CD4-positive, CD25-positive, alpha-beta regulatory T cell (primary cell): ENCODE measurements around the gene TRIM74. TPM values are rescaled to one million over a fixed set of nuclear protein-coding genes. Genes with fewer than 3 reads are reported as not detected.
"Not testable (repeated sequence)": the region's sequence is repeated elsewhere in the genome, so short reads cannot be mapped to it uniquely, and the experiment has no call there.

Experiments used
- ATAC-seq, 2 donors: fragments of 150-1000 bp; cut with Tn5 transposase; one replicate each; pipeline ENCODE4 v1.10.0; 2021; ENCODE audit warnings: low read depth in 2 of 2, moderate number of reproducible peaks in 2 of 2, moderate library complexity in 1 of 2
- DNase-seq, 3 donors: peaks; one replicate each; pipeline versions ENCODE4 v3.0.0 to v3.0.0-alpha.2; 2012 to 2022; ENCODE audit warnings: mixed read lengths in 1 of 3
- H3K27ac ChIP-seq: one replicate; pipeline ENCODE4 v1.7.0; 2013; ENCODE audit warnings: mild to moderate bottlenecking, low read length; ENCODE audit not compliant: insufficient read depth, poor library complexity, severe bottlenecking
- H3K27me3 ChIP-seq: one replicate; pipeline ENCODE4 v1.7.0; 2013; ENCODE audit warnings: low read length; ENCODE audit not compliant: control insufficient read depth, insufficient read depth
- H3K36me3 ChIP-seq: one replicate; pipeline ENCODE4 v1.7.0; 2013; ENCODE audit warnings: mild to moderate bottlenecking, low read length, moderate library complexity; ENCODE audit not compliant: control insufficient read depth, insufficient read depth
- H3K4me1 ChIP-seq: 2 replicates; pipeline ENCODE4 v1.7.0; 2013; ENCODE audit warnings: mild to moderate bottlenecking, low read length; ENCODE audit not compliant: insufficient read depth, control insufficient read depth, poor library complexity, severe bottlenecking
- H3K4me3 ChIP-seq: one replicate; pipeline ENCODE4 v1.7.0; 2013; ENCODE audit warnings: low read depth, mild to moderate bottlenecking, low read length, moderate library complexity
- H3K9me3 ChIP-seq, 2 experiments: 1 replicate in 1 of 2; 2 replicates in 1 of 2; pipeline ENCODE4 v1.7.0; 2013; ENCODE audit warnings: low read length in 2 of 2, mild to moderate bottlenecking in 1 of 2, moderate library complexity in 1 of 2; ENCODE audit not compliant: control insufficient read depth in 2 of 2
- H3K27ac Mint-ChIP-seq, 3 donors: one replicate each; pipeline ENCODE4 v1.8.0; 2020 to 2022; ENCODE audit warnings: mild to moderate bottlenecking in 3 of 3, mixed read lengths in 3 of 3, moderate library complexity in 2 of 3
- H3K27me3 Mint-ChIP-seq: one replicate; pipeline ENCODE4 v1.8.0; 2022; ENCODE audit warnings: mild to moderate bottlenecking, mixed read lengths
- H3K36me3 Mint-ChIP-seq: one replicate; pipeline ENCODE4 v1.8.0; 2020; ENCODE audit warnings: mixed read lengths
- H3K4me1 Mint-ChIP-seq, 4 donors: one replicate each; pipeline ENCODE4 v1.8.0; 2020 to 2022; ENCODE audit warnings: mixed read lengths in 4 of 4, mild to moderate bottlenecking in 1 of 4
- H3K4me3 Mint-ChIP-seq, 4 donors: one replicate each; pipeline ENCODE4 v1.8.0; 2020 to 2022; ENCODE audit warnings: mild to moderate bottlenecking in 4 of 4, mixed read lengths in 4 of 4, moderate library complexity in 3 of 4
- H3K9me3 Mint-ChIP-seq, 7 donors: one replicate each; pipeline ENCODE4 v1.8.0; 2020 to 2022; ENCODE audit warnings: mixed read lengths in 7 of 7, mild to moderate bottlenecking in 3 of 7, moderate library complexity in 2 of 7
- polyA plus RNA-seq, 4 donors: library from polyadenylated mRNA; unstranded; fragments of 300-500 nt; fragmentation: Illumina TruSeq; gene quantifications; one replicate each; pipeline ENCODE4 v1.2.3, GENCODE V29; 2021
- total RNA-seq: library from RNA; stranded (reverse); gene quantifications from one replicate; pipeline ENCODE4 v1.2.3, GENCODE V29; 2022

TRIM74 gene
- total and polyA plus RNA-seq, 5 donors from 2014 or later: 3.3 TPM; not detected in 4

DNA sequence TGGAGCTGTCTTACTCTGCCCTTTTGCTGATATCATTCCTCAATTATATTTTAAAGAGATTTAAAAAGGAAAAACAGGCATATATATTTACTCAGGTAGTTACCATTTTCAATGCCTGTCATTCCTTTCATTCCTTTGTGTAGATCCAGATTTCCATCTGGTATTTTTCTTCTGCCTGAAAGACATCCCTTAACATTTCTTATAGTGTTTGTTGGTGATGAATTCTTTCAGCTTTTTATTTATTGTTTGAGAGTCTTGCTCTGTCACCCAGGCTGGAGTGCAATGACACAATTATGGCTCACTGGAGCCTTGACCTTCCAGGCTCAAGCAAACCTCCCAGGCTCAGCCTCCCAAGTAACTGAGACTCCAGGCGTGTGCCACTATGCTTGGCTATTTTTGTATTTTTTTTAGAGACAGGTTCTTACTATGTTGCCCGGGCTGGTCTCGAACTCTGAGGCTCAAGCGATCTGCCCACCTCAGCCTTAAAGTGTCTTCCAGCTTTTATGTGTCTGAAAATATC, 50.0 kb downstream of the TRIM74 start:
- DNase-seq (no peak), ATAC-seq (no peak)
- Mint-ChIP-seq H3K4me1 (peaks cover 9 to 42% (median 12%) of the 10 kb centered on the region in 4 donors), H3K27me3 (no peaks in the 10 kb centered on the region), H3K36me3 (peaks cover 14% of the 10 kb centered on the region), H3K4me3 (no peak overlapping the region), H3K27ac (no peak overlapping the region), H3K9me3 (no peaks in the 10 kb centered on the region)
- Histone ChIP-seq H3K4me1 (peaks cover 4% of the 10 kb centered on the region), H3K4me3 (no peak overlapping the region), H3K27me3 (no peaks in the 10 kb centered on the region), H3K36me3 (peaks cover 5% of the 10 kb centered on the region), H3K9me3 (no peaks in the 10 kb centered on the region), H3K27ac (no peak overlapping the region)

DNA sequence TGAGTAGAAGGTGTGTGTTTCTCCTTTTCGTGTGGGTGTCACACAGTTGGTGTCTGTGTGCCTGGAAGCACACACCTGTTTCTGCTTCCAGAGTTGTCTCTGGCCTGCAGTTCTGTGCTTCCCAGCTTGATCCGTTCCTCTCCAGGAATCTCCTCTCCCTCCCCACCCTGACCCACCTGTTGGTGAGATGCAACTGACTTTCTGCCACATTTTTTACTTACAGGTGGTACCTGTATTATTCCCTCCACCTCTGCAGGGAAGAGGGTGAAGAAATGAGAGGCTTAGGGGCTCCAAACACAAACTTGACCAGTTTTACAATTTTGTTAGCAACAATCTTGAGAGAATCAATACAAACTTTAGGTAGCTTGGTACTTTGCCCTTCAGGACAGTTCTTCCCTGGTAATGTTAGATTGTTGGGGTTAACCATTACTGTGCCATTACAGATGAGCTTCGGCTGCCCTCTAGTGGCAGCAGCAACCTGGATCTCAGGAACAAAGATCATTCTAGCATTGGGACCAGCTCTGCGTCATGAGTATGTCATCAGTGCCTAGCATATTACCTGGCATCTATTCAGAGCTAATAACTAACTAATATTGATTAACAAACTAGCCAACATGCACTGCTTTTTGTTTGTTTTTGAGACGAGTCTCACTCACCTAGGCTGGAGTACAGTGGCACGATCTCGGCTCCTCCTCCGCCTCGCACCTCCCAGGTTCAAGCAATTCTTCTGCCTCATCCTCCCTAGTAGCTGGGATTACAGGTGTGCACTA, 54.3 kb downstream of the TRIM74 start:
- peaks cover 32% of the 10 kb centered on the region for H3K36me3 Mint-ChIP-seq
- H3K27ac ChIP-seq: not testable (repeated sequence)

DNA sequence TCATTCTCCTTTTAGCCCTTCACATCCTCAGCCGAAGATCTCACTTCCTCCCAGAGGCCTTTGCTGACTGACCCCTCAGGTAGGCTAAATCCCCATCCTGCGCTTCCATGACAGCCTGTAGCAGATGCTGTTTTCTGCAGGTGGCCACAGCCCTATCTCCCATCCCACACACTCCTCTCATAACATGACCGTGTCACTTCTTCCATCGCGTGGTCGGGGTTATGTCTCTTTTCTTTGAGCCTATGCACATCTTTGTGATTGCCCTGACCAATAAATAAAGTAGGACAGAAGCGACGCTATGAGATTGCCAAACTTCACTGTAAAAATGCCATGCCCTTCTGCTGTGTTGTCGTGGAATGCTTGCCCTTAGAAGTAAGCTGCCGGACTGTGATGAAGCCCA, 55.5 kb downstream of the TRIM74 start:
- Mint-ChIP-seq H3K4me1 (peaks cover 5 to 19% (median 16%) of the 10 kb centered on the region in 4 donors), H3K27ac (peak overlapping the region in 1 of 3 donors; percentile 32), H3K36me3 (peaks cover 29% of the 10 kb centered on the region)
- not testable (repeated sequence) for ATAC-seq, H3K27me3 ChIP-seq, H3K27me3 Mint-ChIP-seq, H3K9me3 ChIP-seq, H3K27ac ChIP-seq, H3K4me1 ChIP-seq, H3K4me3 ChIP-seq, DNase-seq, H3K4me3 Mint-ChIP-seq, H3K9me3 Mint-ChIP-seq
- peaks cover 26% of the 10 kb centered on the region for H3K36me3 ChIP-seq

More for the DNA sequence above, 54.3 kb downstream of the TRIM74 start:
- peak overlapping the region; percentile 52 to 82 (median 68) for H3K27ac Mint-ChIP-seq
- H3K9me3 ChIP-seq, H3K4me3 ChIP-seq, H3K27me3 Mint-ChIP-seq, H3K4me1 ChIP-seq, H3K9me3 Mint-ChIP-seq, H3K27me3 ChIP-seq: not testable (repeated sequence)
- H3K4me3 Mint-ChIP-seq: peak overlapping the region in 1 of 4 donors; percentile 15
- peaks cover 22% of the 10 kb centered on the region for H3K36me3 ChIP-seq
- ATAC-seq (peak; percentile 76 to 82), DNase-seq (peak; percentile 25 to 60 (median 43))
- peaks cover 5 to 25% (median 16%) of the 10 kb centered on the region in 4 donors for H3K4me1 Mint-ChIP-seq

DNA sequence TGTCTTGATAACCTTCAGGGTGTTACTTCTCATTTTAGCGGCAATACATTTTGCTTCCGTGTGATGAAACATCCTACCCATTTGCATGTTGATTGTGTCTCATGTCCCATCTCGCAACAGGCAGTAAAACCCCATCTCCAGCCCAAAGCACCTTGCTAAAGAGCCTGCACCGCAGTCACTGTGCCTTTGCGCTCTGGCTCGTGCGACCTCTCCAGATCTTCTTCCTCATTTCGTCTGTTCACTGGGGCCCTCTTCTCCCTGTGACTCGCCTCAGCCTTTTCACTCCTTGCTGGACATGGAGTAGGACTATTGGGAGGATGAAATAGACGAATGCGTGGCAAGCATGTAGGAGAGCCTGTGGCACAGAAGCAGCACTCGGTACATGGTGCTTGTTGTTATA, 57.9 kb downstream of the TRIM74 start:
- H3K9me3 ChIP-seq, H3K27ac Mint-ChIP-seq, ATAC-seq, H3K4me3 ChIP-seq, H3K27me3 ChIP-seq, H3K27me3 Mint-ChIP-seq, DNase-seq, H3K4me1 ChIP-seq, H3K9me3 Mint-ChIP-seq, H3K4me3 Mint-ChIP-seq, H3K27ac ChIP-seq: not testable (repeated sequence)
- H3K4me1 Mint-ChIP-seq: peaks cover 9 to 25% (median 13%) of the 10 kb centered on the region in 4 donors
- peaks cover 40% of the 10 kb centered on the region for H3K36me3 Mint-ChIP-seq
- H3K36me3 ChIP-seq: peaks cover 30% of the 10 kb centered on the region

Other genes starting within 250 kb of the TRIM74 start
- 9.8 TPM for gene TYW1B, start 141.3 kb downstream of the TRIM74 start, total RNA-seq
- 1 to 10 TPM in 1 of 4 donors, under 1 TPM in 3; 0.46 to 1.3 (median 0.79) TPM for gene TYW1B, start 141.3 kb downstream of the TRIM74 start, polyA plus RNA-seq
- gene POM121, start 44.4 kb downstream of the TRIM74 start, total RNA-seq: 66.9 TPM
- 1 to 10 TPM; 6.1 to 8.9 (median 7.8) TPM for gene POM121, start 44.4 kb downstream of the TRIM74 start, polyA plus RNA-seq
- gene SPDYE8, start 60.3 kb upstream of the TRIM74 start, total RNA-seq: not detected
- under 1 TPM in 1 of 4 donors, not detected in 3; 0.15 TPM for gene SPDYE8, start 60.3 kb upstream of the TRIM74 start, polyA plus RNA-seq
- gene SPDYE11, start 88.4 kb upstream of the TRIM74 start, total RNA-seq: not detected
- gene SPDYE11, start 88.4 kb upstream of the TRIM74 start, polyA plus RNA-seq: under 1 TPM in 1 of 4 donors, not detected in 3; 0.15 TPM
- gene SPDYE9, start 116.6 kb upstream of the TRIM74 start, total RNA-seq: not detected
- under 1 TPM in 1 of 4 donors, not detected in 3; 0.15 TPM for gene SPDYE9, start 116.6 kb upstream of the TRIM74 start, polyA plus RNA-seq